ENCODE results near the gene PPIP5K1.

PPIP5K1 gene

GRCh38 chr15:43516801-43517353 lies 73.1 kb downstream of the PPIP5K1 start:
- Histone ChIP-seq H3K4me3 (ENCODE audit: low read depth in 1 of 2, low read length in 2 of 2) (peak overlapping the region in 1 of 2 experiments; percentile 92; a peak in 2 of 4 replicates), H3K79me2 (ENCODE audit: insufficient read depth, low read length) (peaks cover 48% of the 10 kb centered on the region), H3K4me2 (ENCODE audit: insufficient read depth, low read length) (peak overlapping the region; percentile 81), H4K20me1 (ENCODE audit: insufficient read depth, low read length) (peaks cover 20% of the 10 kb centered on the region; the same call in 1 of the 2 replicates), H3K36me3 (ENCODE audit: insufficient read depth, low read length) (peaks cover 20% of the 10 kb centered on the region), H2AFZ (ENCODE audit: low read depth, low read length) (peak overlapping the region; percentile 63), H3K27me3 (ENCODE audit: insufficient read depth, low read length, poor library complexity) (no peaks in the 10 kb centered on the region), H3K9ac (ENCODE audit: low read depth, low read length) (peak overlapping the region; percentile 75), H3K9me3 (ENCODE audit: insufficient read depth, low read length, severe bottlenecking) (no peaks in the 10 kb centered on the region), H3K27ac (ENCODE audit: low read length) (peak overlapping the region; percentile 84), H3K4me1 (ENCODE audit: insufficient read depth, low read length) (peaks cover 75% of the 10 kb centered on the region)
- TF ChIP-seq EZH2 (IDR thresholded peaks at IDR 0.05; ENCODE audit: borderline replicate concordance, low read depth, low read length, severe bottlenecking): no peak
- no peak for TF ChIP-seq CTCF (IDR thresholded peaks at IDR 0.05; ENCODE audit: borderline replicate concordance, extremely low read depth, low read length, poor library complexity, severe bottlenecking)
- DNase-seq (no peak), ATAC-seq (ENCODE audit: insufficient read depth, low read depth) (peak; percentile 0; the same call in 1 of the 3 replicates)

GRCh38 chr15:43516185-43516584 lies 73.8 kb downstream of the PPIP5K1 start:
- Histone ChIP-seq H3K4me2 (ENCODE audit: insufficient read depth, low read length) (peak overlapping the region; percentile 18), H3K9ac (ENCODE audit: low read depth, low read length) (no peak overlapping the region), H2AFZ (ENCODE audit: low read depth, low read length) (no peak overlapping the region), H4K20me1 (ENCODE audit: insufficient read depth, low read length) (peaks cover 13% of the 10 kb centered on the region; the same call in 1 of the 2 replicates), H3K9me3 (ENCODE audit: insufficient read depth, low read length, severe bottlenecking) (no peaks in the 10 kb centered on the region), H3K4me3 (ENCODE audit: low read depth in 1 of 2, low read length in 2 of 2) (no peak overlapping the region), H3K27me3 (ENCODE audit: insufficient read depth, low read length, poor library complexity) (no peaks in the 10 kb centered on the region), H3K79me2 (ENCODE audit: insufficient read depth, low read length) (peaks cover 41% of the 10 kb centered on the region), H3K4me1 (ENCODE audit: insufficient read depth, low read length) (peaks cover 82% of the 10 kb centered on the region), H3K36me3 (ENCODE audit: insufficient read depth, low read length) (peaks cover 13% of the 10 kb centered on the region), H3K27ac (ENCODE audit: low read length) (peak overlapping the region; percentile 86)
- ATAC-seq (ENCODE audit: insufficient read depth, low read depth) (no peak), DNase-seq (no peak)
- TF ChIP-seq CTCF (IDR thresholded peaks at IDR 0.05; ENCODE audit: borderline replicate concordance, extremely low read depth, low read length, poor library complexity, severe bottlenecking) (no peak), EZH2 (IDR thresholded peaks at IDR 0.05; ENCODE audit: borderline replicate concordance, low read depth, low read length, severe bottlenecking) (no peak)

- no peak for ATAC-seq (ENCODE audit: insufficient read depth, low read depth)
- H4K20me1 ChIP-seq (ENCODE audit: insufficient read depth, low read length): peaks cover 10% of the 10 kb centered on the region; the same call in 1 of the 2 replicates
- no peak overlapping the region for H3K4me3 ChIP-seq (ENCODE audit: low read depth in 1 of 2, low read length in 2 of 2)
- peak overlapping the region; percentile 86 for H3K27ac ChIP-seq (ENCODE audit: low read length)
- TF ChIP-seq EZH2 (IDR thresholded peaks at IDR 0.05; ENCODE audit: borderline replicate concordance, low read depth, low read length, severe bottlenecking) (no peak), CTCF (IDR thresholded peaks at IDR 0.05; ENCODE audit: borderline replicate concordance, extremely low read depth, low read length, poor library complexity, severe bottlenecking) (no peak)
- H3K36me3 ChIP-seq (ENCODE audit: insufficient read depth, low read length): peaks cover 9% of the 10 kb centered on the region
- DNase-seq: peak; percentile 60
- H3K4me1 ChIP-seq (ENCODE audit: insufficient read depth, low read length): peaks cover 86% of the 10 kb centered on the region
- no peak overlapping the region for H2AFZ ChIP-seq (ENCODE audit: low read depth, low read length)
- H3K27me3 ChIP-seq (ENCODE audit: insufficient read depth, low read length, poor library complexity): no peaks in the 10 kb centered on the region
- no peak overlapping the region for H3K9ac ChIP-seq (ENCODE audit: low read depth, low read length)
- H3K79me2 ChIP-seq (ENCODE audit: insufficient read depth, low read length): peaks cover 37% of the 10 kb centered on the region
- peak overlapping the region; percentile 18; the same call in 1 of the 2 replicates for H3K4me2 ChIP-seq (ENCODE audit: insufficient read depth, low read length)
- no peaks in the 10 kb centered on the region for H3K9me3 ChIP-seq (ENCODE audit: insufficient read depth, low read length, severe bottlenecking)
These were observed 74.3 kb downstream of the PPIP5K1 start for GRCh38 chr15:43515741-43516140.

Measured in DND-41 (cell line).